ENCODE data around the gene A1BG.

The A1BG gene

GRCh38 chr19:58352760-58353671 lies at the start of gene A1BG:
TSS of gene A1BG (minus strand) at chr19:58353492. CDS start at chr19:58353437, 55 bp downstream.
- no peak for DNase-seq

- no peak for DNase-seq
Measured at GRCh38 chr19:58401840-58402421, 48.6 kb upstream of the A1BG start.

GRCh38 chr19:58400916-58401839 lies 47.9 kb upstream of the A1BG start:
- DNase-seq, result peak; percentile 99

- DNase-seq, result no peak
Measured at GRCh38 chr19:58400316-58400915, 47.1 kb upstream of the A1BG start.

GRCh38 chr19:58399903-58400302 lies 46.6 kb upstream of the A1BG start:
- no peak for DNase-seq

GRCh38 chr19:58398545-58398944 lies 45.3 kb upstream of the A1BG start:
- no peak for DNase-seq

- no peak for DNase-seq
Measured at GRCh38 chr19:58398087-58398486, 44.8 kb upstream of the A1BG start.

- DNase-seq, result no peak
Measured at GRCh38 chr19:58397533-58398037, 44.3 kb upstream of the A1BG start.

GRCh38 chr19:58396691-58397532 lies 43.6 kb upstream of the A1BG start:
- DNase-seq, result no peak

GRCh38 chr19:58395979-58396627 lies 42.8 kb upstream of the A1BG start:
- no peak for DNase-seq

- DNase-seq, result no peak
Measured at GRCh38 chr19:58395220-58395978, 42.1 kb upstream of the A1BG start, which contains the start of gene RNF225. TSS of gene RNF225 (plus strand) at chr19:58395656. CDS start at chr19:58396090, 434 bp downstream.

GRCh38 chr19:58394821-58395219 lies 41.5 kb upstream of the A1BG start:
- DNase-seq, result no peak

GRCh38 chr19:58393725-58394033 lies 40.4 kb upstream of the A1BG start:
- no peak for DNase-seq

- DNase-seq, result no peak
Measured at GRCh38 chr19:58392945-58393724, 39.8 kb upstream of the A1BG start.

GRCh38 chr19:58388175-58388526 lies 34.9 kb upstream of the A1BG start:
- no peak for DNase-seq

GRCh38 chr19:58387338-58388174 lies 34.3 kb upstream of the A1BG start:
- DNase-seq, result no peak

GRCh38 chr19:58386576-58387337 lies 33.5 kb upstream of the A1BG start, which contains the start of gene RPS5:
TSS of gene RPS5 (plus strand) at chr19:58387269. CDS start at chr19:58388138, 869 bp downstream.
- peak; percentile 98 for DNase-seq

All from EL (cell line).